ENCODE measurements around the gene SPPL2C.

Gene SPPL2C

DNA sequence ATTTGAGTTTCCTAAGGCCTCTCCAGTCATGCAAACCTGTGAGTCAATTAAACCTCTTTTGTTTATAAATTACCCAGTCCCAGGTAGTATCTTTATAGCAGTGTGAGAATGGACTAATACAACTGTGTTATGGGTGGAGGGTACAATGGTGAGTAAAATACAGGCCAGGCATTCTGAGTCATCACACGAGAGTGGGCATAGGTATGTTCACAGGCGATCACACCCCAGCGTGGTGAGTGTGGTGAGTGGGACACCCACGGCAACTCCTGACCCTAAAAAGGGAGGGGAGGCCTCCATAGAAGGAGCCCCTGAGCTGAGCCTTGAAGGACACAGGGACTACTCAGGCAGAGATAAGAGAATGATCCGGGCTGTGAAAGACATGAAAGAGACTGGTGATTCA lies 27.0 kb downstream of the SPPL2C start:
- no peak overlapping the region for H3K4me2 ChIP-seq (ENCODE audit: low read length)
- H3K9me3 ChIP-seq (ENCODE audit: control insufficient read depth, insufficient read depth, low read length), result no peaks in the 10 kb centered on the region
- TF ChIP-seq, protein P1, sequence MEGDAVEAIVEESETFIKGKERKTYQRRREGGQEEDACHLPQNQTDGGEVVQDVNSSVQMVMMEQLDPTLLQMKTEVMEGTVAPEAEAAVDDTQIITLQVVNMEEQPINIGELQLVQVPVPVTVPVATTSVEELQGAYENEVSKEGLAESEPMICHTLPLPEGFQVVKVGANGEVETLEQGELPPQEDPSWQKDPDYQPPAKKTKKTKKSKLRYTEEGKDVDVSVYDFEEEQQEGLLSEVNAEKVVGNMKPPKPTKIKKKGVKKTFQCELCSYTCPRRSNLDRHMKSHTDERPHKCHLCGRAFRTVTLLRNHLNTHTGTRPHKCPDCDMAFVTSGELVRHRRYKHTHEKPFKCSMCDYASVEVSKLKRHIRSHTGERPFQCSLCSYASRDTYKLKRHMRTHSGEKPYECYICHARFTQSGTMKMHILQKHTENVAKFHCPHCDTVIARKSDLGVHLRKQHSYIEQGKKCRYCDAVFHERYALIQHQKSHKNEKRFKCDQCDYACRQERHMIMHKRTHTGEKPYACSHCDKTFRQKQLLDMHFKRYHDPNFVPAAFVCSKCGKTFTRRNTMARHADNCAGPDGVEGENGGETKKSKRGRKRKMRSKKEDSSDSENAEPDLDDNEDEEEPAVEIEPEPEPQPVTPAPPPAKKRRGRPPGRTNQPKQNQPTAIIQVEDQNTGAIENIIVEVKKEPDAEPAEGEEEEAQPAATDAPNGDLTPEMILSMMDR (IDR thresholded peaks at IDR 0.05; ENCODE audit: low read depth, low read length, poor library complexity, severe bottlenecking), result no peak
- no peak for TF ChIP-seq EZH2phosphoT487 (IDR thresholded peaks at IDR 0.05; ENCODE audit: borderline replicate concordance, low read length)
- no peaks in the 10 kb centered on the region for H3K9me2 ChIP-seq (replicated peaks; ENCODE audit: control insufficient read depth, low read length)
- no peaks in the 10 kb centered on the region for H3K79me2 ChIP-seq (ENCODE audit: control insufficient read depth, low read length)
- no peak overlapping the region for H3K4me3 ChIP-seq (ENCODE audit: low read length)
- H4K20me1 ChIP-seq (ENCODE audit: control insufficient read depth, insufficient read depth, low read depth, low read length), result no peaks in the 10 kb centered on the region
- H3K27ac ChIP-seq (ENCODE audit: low read depth, low read length), result no peak overlapping the region
- H3K27me3 ChIP-seq (ENCODE audit: control insufficient read depth, low read length), result peaks cover 6% of the 10 kb centered on the region
- H3F3A ChIP-seq (ENCODE audit: control insufficient read depth, insufficient read depth), result no peaks in the 10 kb centered on the region
- H3K4me1 ChIP-seq (ENCODE audit: control insufficient read depth, low read length), result no peaks in the 10 kb centered on the region
- H3K36me3 ChIP-seq (ENCODE audit: control insufficient read depth, low read length), result no peaks in the 10 kb centered on the region

DNA sequence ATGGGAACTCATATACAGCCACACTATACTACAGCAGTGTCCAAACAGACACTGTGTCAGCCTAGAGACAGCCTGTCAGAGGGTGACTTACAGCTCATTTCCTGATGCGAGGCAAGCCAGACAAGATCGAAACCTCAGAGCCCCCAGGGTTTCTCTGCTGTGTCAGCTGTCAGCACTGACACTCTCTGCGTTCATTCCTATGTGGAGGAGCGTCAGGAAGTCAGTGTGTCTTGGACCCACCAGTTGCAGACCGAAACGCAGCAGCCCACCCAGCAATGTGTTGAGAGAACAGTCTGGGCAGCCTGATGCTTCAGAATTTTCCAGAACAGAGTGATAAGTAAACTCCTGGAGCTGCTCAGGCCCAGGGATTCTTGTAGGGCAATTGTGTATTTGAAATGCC lies 29.0 kb downstream of the SPPL2C start:
- Histone ChIP-seq H3K79me2 (ENCODE audit: control insufficient read depth, low read length) (no peaks in the 10 kb centered on the region), H3K9me3 (ENCODE audit: control insufficient read depth, insufficient read depth, low read length) (no peaks in the 10 kb centered on the region), H3K27ac (ENCODE audit: low read depth, low read length) (no peak overlapping the region), H3K4me3 (ENCODE audit: low read length) (no peak overlapping the region), H3F3A (ENCODE audit: control insufficient read depth, insufficient read depth) (no peaks in the 10 kb centered on the region), H3K4me2 (ENCODE audit: low read length) (no peak overlapping the region), H4K20me1 (ENCODE audit: control insufficient read depth, insufficient read depth, low read depth, low read length) (no peaks in the 10 kb centered on the region), H3K36me3 (ENCODE audit: control insufficient read depth, low read length) (no peaks in the 10 kb centered on the region), H3K27me3 (ENCODE audit: control insufficient read depth, low read length) (peaks cover 6% of the 10 kb centered on the region), H3K4me1 (ENCODE audit: control insufficient read depth, low read length) (no peaks in the 10 kb centered on the region), H3K9me2 (replicated peaks; ENCODE audit: control insufficient read depth, low read length) (no peaks in the 10 kb centered on the region)
- no peak for TF ChIP-seq EZH2phosphoT487 (IDR thresholded peaks at IDR 0.05; ENCODE audit: borderline replicate concordance, low read length)
- TF ChIP-seq, protein P1 (IDR thresholded peaks at IDR 0.05; ENCODE audit: low read depth, low read length, poor library complexity, severe bottlenecking), result no peak

DNA sequence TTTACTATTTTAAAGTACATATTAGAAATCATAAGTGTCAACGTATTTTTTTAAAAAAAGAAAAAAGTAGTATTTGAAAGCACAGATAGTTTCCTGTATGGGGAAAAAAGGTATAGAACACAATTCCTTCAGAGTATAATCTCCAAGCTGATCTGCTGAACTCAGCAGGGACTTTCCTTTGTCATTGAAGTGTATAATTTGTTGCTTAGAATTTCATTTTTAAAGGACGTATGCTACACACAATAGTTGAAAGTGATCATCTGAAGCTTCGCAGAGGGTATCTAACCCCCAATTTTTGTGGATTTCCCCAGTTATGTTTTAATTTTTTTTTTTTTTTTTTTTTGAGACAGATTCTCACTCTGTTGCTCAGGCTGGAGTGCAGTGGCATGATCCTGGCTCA lies 29.5 kb downstream of the SPPL2C start:
- Histone ChIP-seq H3K9me3 (ENCODE audit: control insufficient read depth, insufficient read depth, low read length) (no peaks in the 10 kb centered on the region), H3K4me1 (ENCODE audit: control insufficient read depth, low read length) (no peaks in the 10 kb centered on the region), H3K36me3 (ENCODE audit: control insufficient read depth, low read length) (no peaks in the 10 kb centered on the region), H3K4me2 (ENCODE audit: low read length) (no peak overlapping the region), H3K9me2 (replicated peaks; ENCODE audit: control insufficient read depth, low read length) (no peaks in the 10 kb centered on the region), H4K20me1 (ENCODE audit: control insufficient read depth, insufficient read depth, low read depth, low read length) (no peaks in the 10 kb centered on the region), H3K27me3 (ENCODE audit: control insufficient read depth, low read length) (peaks cover 6% of the 10 kb centered on the region), H3K27ac (ENCODE audit: low read depth, low read length) (no peak overlapping the region), H3K79me2 (ENCODE audit: control insufficient read depth, low read length) (no peaks in the 10 kb centered on the region), H3F3A (ENCODE audit: control insufficient read depth, insufficient read depth) (no peaks in the 10 kb centered on the region), H3K4me3 (ENCODE audit: low read length) (no peak overlapping the region)
- TF ChIP-seq EZH2phosphoT487 (IDR thresholded peaks at IDR 0.05; ENCODE audit: borderline replicate concordance, low read length), result no peak
- TF ChIP-seq, protein P1 (IDR thresholded peaks at IDR 0.05; ENCODE audit: low read depth, low read length, poor library complexity, severe bottlenecking), result no peak

DNA sequence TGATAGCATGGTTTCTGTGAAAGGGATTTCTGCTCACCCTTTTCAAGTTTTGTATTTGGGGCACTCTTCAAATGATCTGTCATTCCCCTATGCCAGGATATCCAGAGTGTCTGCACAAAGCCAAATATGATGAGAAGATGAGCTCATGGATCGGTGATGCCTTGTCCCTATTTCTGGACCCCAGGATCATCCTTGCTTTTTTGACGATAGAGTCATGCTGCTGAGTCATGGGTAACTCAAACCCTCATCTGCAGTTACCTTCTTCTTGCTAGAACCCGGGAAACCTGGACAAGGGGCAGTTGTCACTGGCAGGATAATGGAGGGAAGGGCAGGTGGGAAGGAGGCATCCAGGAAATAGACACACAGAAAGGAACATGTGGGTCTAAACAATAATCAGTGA lies 31.9 kb downstream of the SPPL2C start:
- no peaks in the 10 kb centered on the region for H3K4me1 ChIP-seq (ENCODE audit: control insufficient read depth, low read length)
- no peak overlapping the region for H3K4me3 ChIP-seq (ENCODE audit: low read length)
- H3F3A ChIP-seq (ENCODE audit: control insufficient read depth, insufficient read depth), result no peaks in the 10 kb centered on the region
- H3K79me2 ChIP-seq (ENCODE audit: control insufficient read depth, low read length), result no peaks in the 10 kb centered on the region
- H3K9me3 ChIP-seq (ENCODE audit: control insufficient read depth, insufficient read depth, low read length), result no peaks in the 10 kb centered on the region
- H3K27ac ChIP-seq (ENCODE audit: low read depth, low read length), result no peak overlapping the region
- TF ChIP-seq, protein P1 (IDR thresholded peaks at IDR 0.05; ENCODE audit: low read depth, low read length, poor library complexity, severe bottlenecking), result no peak
- TF ChIP-seq EZH2phosphoT487 (IDR thresholded peaks at IDR 0.05; ENCODE audit: borderline replicate concordance, low read length), result no peak
- H4K20me1 ChIP-seq (ENCODE audit: control insufficient read depth, insufficient read depth, low read depth, low read length), result no peaks in the 10 kb centered on the region
- no peak overlapping the region for H3K4me2 ChIP-seq (ENCODE audit: low read length)
- peaks cover 6% of the 10 kb centered on the region for H3K27me3 ChIP-seq (ENCODE audit: control insufficient read depth, low read length)
- no peaks in the 10 kb centered on the region for H3K9me2 ChIP-seq (replicated peaks; ENCODE audit: control insufficient read depth, low read length)
- H3K36me3 ChIP-seq (ENCODE audit: control insufficient read depth, low read length), result no peaks in the 10 kb centered on the region
